GM18519 (cell line): Measurements from ENCODE around the gene CMSS1.
"Not testable (repeated sequence)": the region's sequence is repeated elsewhere in the genome, so short reads cannot be mapped to it uniquely, and the experiment has no call there.

ENCODE experiments used
- ATAC-seq: cut with Tn5 transposase; IDR thresholded peaks from one replicate; pipeline ENCODE4 v1.9.1; 2021; ENCODE audit warnings: mild to moderate bottlenecking, moderate library complexity; ENCODE audit not compliant: unreplicated experiment, low FRiP score

Gene CMSS1

DNA sequence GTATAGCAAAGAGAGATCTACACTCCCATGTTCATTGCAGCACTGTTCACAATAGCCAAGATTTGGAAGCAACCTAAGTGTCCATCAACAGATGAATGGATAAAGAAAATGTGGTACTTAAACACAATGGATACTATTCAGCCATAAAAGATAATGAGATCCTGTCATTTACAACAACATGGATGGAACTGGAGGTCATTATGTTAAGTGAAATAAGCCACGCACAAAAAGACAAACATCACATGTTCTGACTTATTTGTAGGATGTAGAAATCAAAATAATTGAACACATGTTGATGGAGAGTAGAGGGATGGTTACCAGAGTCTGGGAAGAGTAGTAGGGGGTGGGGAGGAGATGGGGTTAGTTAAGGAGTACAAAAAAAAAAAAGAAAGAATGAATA lies 278.6 kb downstream of the CMSS1 start:
- ATAC-seq: not testable (repeated sequence)

DNA sequence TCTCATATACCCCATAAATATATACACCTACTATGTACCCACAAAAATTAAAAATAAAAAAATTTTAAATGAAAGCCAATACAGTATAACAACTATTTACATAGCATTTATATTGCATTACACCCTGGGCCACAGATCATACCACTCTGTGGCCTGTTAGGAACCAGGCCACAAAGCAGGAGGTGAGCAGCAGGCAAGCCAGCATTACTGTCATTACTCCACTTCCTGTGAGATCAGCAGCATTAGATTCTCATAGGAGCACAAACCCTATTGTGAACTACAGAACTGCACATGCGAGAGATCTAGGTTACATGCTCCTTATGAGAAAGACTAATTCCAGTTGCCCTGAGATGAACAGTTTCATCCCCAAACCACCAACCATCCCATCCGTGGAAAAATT lies 279.2 kb downstream of the CMSS1 start:
- ATAC-seq: no peak

DNA sequence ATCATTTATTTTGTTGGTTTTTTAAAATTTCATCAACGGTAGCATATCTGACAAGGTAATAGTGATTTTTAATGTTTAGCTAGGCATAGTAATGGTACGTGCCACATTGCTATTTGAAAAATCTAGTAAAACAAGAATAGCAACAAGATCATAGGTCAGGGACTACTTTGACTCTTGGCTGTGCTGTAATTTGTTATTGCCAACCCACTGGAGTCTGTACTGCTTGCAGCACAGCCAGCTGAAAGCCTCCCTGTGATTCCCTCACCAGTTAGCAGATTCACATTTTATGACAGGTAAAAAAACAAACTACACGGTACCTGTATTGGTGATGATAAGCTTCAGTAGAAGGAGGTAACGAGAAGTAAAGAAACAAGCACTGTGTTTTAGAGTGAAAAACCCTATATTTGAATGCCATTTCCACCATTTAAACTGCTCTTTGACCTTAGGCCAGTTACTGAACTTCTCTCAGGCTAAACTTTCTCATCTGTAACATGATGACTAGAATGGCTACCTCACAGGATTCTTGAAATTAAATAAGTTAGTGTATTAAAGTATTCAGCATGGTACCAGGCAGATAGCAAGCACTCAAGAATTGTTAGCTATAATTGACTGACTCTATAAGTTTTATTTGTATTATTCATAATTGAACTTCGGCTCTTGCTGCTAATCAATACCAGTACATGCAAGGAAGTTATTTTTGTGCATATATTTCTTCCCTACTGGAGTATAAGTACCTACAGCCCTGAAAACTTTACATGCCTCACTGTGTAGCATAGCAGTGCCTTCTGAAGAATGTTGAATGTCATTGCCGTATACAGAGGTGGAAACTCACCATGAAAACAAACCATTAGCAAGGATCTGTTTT lies 280.5 kb downstream of the CMSS1 start:
- no peak for ATAC-seq

DNA sequence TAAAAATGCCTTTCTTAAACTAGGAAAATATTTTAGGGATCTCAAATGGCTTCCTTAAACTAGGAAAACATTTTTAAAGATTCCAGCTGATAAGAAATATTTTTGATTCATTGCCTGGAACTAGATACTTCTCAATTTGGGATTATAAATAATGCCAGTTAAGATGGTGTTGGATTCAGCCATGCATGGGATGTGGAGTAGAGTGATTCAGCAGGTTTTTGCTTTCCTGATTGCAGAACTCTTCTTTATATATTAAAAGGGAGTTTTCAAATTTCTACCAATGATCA lies 281.1 kb downstream of the CMSS1 start:
- ATAC-seq: no peak

DNA sequence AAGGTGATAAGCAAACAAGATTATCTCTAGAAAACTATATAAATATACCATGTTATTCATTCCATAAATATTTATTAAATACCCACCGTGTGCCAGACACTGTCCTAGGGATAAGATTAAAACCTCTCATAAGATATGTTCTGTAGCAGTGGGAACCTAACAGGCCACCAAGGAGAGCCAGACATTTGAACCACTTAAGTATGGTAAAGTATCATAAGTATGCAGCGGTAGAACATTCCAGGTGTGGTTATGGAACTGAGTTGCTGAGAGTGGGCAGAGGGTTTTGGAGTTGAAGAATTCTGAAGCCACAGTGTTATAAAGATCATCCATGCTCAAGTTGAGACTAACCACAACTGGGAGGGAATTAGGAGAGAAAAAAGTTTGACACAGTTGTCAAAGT lies 282.0 kb downstream of the CMSS1 start:
- ATAC-seq: no peak

DNA sequence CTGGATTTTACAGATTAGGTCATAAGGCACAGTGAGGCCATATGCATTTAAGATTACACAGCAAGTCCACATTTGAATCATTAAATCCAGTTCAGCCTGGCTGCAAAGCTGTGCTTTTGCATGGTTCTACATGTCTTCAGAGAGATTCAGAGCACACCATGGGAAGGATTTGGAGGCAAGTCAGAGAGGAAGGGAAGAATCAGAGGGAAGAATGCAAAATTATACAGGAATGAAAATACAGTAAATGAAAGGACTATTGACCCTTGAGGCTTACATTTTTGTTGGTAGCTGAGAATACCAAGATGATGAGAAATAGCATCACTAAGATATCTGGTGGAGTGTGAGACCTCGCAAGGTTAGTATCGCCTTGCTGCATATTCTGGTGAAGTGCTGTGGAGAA lies 282.8 kb downstream of the CMSS1 start:
- no peak for ATAC-seq

DNA sequence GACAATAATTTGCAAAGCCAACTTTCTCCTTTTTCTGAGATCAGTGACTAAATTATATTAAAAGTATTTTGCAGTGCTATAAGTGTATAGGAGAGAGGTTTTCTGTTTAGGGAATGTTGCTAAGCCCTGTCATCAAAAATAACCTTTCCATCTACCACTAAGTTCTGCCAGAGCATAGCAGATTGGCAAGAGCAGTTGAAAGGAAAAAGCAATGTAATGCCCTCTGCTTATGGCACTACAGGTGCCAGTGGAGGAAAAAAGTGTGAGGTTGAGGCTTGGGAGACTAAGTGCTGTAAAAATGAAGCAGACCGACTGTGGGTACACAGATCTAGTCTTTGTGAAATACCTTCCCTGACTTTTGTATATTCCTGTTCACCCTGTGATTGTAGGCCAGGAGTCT lies 285.1 kb downstream of the CMSS1 start:
- ATAC-seq: no peak

DNA sequence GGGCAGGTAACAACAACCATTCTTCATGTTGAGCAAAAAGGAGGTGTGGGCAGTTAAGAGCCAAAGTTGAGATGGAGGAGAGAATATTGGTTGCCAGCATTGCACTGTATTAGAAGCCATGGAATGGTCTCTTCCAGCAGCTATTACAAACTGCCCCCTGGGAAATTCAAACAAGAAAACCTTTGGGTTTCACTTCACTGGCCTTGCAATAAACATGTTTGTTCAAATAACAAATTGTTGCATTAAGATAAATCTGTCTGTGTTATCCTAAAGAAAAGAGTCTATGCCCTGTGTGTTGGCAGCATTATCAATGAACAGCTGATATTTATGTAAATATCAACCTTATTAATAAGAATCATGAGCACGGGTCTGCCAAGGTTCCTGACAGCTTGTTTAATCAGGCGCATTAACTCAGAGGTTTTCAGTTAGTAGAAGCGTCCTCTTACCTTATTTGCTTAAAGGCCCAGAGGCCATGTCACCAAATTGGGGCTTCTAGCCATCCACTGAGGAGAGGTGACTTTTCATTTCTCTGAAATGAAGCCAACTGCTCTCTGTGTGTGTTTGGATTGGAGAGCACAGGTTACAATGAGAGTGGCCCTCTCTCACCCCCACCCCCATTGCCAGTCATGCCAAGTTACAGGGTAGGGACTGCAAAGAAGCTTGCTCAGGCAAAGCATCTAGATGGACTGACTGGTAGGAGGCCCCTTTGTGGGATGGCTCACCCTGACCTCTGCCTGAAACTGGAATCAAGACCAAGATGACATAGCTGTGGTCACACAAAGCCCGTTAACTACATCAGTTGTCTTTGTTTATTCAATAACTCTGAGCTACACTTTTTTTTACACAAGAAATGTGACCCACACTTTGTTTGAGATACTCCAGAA lies 286.1 kb downstream of the CMSS1 start:
- peak; percentile 53 for ATAC-seq

DNA sequence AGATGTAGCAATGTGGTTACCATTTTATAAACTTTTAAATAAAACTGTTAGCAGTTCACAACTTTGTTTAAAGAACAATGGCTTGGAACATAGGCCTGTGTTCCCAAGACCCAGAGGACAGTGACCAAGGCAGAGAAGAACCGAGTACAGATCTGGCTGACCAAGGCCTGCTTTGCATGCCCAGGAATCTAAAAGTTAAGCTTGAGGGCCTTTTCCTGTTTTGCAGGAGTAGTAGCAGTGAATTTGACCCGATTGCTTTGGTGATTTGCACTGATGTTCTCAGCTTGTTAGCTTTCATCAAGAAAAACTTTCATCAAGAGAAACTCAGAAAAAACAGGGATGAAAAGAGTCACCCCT lies 286.8 kb downstream of the CMSS1 start:
- peak; percentile 9 for ATAC-seq

DNA sequence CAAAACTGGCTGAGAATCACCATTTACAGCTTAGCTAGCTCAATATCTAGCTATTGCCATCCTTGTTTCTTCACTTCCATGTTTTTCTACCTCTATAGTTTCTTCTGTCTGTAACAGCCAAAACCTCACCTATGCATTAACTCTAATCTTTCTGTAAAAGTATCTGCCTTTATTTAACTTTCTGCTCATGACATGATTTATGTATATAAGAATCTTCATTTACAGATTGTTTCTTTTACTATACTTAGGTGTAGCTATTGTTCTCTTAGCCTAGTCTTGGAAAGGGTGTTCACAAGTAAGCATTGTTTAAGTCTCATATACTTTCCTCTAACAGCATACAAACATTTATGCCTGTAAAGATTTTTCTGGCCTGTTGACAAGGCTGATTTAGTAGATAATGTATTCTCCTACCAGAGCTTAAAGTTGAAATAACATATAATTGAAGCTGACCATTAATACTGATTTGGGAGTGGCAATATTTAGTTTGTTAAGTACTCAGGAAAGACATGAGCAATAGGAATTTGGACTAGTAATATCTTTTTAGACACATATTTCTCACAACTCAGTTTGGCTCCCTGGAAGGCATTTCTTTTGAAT lies 287.3 kb downstream of the CMSS1 start:
- no peak for ATAC-seq

DNA sequence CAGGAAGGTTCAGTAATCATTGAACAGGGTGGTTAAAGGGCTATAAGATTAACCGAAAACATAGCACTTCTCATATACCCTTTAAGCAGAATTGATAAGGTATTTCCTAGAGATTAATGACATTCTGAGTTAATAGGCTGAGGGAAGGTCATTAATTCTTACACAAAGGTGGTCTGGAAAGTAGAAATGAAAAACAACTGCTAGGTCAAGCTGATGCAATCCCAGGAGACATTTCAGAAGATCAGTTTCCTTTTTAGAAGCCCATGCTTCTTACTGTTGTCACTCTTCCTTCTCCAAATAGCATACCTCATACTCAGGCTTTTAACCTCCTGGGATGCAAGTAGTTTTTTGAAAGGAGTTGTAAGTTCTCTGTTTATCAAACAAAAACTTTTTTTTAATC lies 287.8 kb downstream of the CMSS1 start:
- ATAC-seq: no peak

DNA sequence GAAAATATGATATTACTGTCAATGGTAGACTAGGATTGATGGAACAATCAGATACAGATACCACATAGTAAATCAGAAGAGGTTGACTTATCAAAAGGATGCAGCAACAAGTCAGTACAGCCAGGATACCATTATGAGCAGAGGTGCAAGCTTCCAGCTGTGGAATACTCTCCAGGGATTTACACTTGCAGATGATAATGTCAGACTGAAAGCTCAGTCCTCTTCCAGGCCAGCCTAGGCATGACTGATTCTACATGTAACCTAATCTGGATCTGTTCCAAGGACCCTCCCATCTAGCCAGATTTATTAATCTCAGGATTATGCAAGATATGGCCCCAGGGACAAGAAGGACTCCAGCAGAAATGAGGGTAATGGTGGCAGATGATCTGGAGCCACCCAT lies 288.4 kb downstream of the CMSS1 start:
- ATAC-seq: no peak

DNA sequence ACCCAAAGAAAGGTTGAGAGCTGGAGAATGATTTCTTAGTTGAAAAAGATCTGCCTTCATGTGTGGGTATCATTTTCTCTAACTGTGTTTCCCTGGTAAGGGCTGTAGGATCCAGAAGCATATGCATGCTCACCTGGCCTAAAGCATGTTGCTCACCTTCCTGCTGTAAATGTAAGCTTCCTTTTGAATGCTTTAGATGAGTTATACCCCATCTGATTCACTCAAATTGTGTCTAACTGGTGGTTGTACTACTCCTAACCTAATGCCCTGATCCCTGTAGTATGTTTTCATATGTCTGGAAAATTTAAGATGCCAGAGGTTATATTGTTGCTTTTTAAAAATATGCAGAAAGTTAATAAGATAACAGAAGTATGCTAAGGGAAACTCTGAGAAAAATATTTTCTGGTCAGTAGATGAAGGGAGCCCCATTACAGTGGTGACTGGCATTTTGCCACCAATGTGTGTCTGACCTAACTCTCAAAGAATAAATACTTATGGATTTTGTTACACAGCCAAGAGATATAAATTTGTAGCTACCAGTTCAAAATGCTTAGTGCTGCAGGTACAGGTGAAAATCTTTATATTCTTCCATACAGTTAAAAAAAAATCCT lies 289.0 kb downstream of the CMSS1 start:
- no peak for ATAC-seq

DNA sequence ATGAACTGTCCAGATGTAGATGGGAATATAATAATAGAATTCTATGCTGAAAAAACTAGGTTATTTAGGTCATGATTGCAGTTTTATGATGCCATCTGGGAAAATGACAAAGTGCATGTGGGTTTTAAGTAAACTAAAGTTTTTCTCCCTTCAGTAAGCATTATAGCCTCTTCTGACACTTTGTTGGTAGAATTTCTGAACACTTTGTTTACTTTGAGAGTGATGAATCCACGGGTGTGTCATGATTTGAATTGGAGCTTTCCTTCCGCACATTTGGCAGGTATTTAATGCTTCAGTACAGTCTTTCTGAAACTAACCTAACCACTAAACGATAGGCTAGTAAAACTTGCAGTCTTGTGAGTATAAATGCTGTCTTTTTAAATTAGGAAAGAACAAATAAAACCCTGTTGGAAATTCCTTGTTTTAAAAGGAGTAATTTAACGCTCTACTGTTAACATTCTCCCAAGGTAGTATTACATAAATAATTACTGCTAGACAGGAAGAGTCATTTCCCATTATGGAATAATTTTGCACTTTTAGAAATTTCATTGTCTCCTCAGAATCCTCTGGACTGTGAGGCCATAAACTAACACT lies 289.7 kb downstream of the CMSS1 start:
- no peak for ATAC-seq

DNA sequence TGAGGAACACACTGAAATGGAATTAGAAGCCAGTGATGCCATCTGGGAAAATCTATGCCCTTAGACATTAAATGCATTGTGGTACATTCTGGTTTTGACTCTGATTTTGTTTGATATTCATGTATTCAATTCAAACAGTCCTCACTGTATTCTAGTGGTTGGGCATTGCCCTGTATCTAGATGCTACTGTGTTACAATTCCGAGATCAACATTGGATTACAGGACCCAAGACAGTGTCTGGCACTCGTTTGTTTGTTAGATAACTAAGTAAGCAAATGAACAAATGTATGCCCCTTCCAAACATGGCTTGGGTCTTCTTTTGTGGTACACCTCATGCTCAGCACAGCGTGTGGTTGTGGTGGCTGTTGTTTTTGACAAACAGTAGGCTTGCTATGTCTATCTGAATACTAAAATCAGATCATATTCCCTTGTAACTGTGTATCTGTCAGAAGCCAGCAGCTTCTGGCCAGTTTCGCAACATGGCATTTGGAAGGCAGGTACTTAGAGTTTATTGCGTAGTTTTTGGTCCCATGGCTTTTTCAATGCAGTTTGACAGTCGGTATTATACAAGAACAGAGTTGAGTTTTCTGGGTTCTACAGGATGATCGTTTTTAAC lies 290.9 kb downstream of the CMSS1 start:
- no peak for ATAC-seq

DNA sequence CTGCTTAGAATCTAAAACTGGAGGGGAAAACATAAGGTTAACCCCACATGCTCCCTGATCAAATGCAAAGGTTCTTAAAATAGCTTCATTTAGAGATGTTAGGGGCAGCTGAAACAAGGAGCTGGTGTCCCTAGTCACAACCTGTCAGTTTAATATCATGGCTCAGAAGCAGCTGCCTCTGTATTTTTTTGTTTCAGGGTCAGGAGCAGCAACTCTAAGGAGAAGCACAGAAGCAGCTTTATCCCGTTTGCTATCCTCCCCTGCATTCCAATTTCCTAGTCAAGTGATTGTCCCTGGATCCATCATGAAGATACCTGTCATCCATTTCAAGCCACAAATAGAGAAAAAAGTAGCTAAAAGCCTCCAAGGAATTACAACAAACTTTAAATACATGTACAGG lies 292.5 kb downstream of the CMSS1 start:
- ATAC-seq: no peak

DNA sequence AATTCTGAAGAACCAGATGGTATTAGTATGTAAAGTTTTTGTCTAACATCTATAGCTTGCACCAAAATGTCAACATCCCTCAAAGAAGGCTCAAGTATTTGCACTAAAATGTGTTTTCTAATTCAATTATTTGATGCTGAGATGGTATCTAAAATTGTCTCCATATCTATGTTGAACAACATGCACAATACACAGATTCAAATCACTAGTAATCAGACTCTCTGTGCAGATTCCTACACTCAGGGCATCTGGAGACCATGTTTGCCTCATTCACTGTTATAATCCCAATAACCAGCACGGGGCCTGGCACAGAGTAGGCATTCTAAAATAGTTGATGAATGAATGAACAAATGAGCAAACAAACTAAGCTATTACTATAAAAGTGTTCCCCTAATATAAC lies 294.1 kb downstream of the CMSS1 start:
- ATAC-seq: no peak

DNA sequence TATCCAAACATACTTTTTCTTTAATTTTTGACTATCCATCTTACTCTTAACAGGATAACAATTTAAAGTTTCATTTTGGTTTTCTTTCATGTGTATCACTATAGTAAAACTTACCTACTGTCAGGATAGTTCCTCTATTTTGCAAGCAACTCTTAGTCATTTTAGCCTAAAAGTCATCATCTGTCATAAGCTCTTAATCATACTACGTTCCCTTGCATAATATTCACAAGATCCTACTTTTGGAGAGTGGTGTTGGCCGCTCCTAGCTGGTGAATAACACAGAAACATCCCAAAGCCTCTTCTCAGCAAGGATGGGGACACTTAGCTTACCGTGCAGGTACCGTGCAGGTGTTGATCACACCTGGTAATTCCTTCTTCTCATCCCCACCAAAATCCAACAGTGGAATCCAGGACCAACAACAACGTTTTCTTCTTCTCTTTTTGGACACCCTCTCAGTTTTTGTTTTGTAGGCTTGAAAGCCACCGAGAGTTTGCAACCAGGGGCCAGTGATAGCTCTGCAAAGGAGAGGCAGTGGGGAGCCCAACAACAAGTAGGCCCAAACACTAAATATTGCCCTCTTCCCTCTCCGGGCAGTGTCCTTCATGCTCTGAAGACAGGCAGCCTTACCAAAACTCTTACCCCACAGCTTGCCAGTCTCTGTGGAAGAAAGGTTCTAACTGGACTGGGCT lies 296.2 kb downstream of the CMSS1 start:
- no peak for ATAC-seq

DNA sequence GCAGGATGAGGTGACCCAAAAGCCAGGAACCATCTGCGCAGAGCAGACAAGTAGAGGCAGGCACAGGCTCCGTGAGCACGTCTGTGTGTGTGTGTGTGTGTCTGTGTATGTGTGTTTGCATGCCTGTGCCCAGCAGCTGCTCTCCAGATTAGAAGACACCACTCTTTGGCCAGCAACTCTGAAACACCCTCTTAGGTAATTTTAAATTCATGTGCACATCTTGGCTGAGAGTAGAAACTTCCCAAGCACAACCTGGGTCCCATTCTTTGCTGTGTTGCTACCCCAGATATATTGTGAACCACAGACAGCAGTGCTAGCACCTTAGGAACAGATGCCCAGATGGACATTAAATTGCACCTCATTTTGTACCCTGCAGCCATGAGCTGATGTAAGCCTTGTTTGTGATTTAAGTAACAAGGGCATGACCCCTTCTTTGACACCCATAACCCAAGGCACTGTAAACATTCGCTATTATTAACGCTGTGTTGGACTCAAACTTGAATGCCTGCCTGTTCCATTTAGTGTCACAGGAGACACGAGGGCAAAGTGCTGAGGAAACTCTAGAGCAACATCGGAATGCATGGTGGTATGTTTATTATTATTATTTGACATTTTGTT lies 296.9 kb downstream of the CMSS1 start, which contains the start of gene FILIP1L:
Gene FILIP1L, minus strand, starts transcription at position 89 of the 618 bp plus-strand sequence.
- ATAC-seq: no peak
